HG03575 (cell line): Measurements from ENCODE around the gene PGD.

ENCODE experiments used
- ATAC-seq: cut with Tn5 transposase; IDR thresholded peaks from one replicate; pipeline ENCODE4 v1.9.1; 2021; ENCODE audit not compliant: unreplicated experiment, insufficient number of reproducible peaks, low FRiP score; ENCODE audit errors: extremely low read depth

PGD gene

DNA sequence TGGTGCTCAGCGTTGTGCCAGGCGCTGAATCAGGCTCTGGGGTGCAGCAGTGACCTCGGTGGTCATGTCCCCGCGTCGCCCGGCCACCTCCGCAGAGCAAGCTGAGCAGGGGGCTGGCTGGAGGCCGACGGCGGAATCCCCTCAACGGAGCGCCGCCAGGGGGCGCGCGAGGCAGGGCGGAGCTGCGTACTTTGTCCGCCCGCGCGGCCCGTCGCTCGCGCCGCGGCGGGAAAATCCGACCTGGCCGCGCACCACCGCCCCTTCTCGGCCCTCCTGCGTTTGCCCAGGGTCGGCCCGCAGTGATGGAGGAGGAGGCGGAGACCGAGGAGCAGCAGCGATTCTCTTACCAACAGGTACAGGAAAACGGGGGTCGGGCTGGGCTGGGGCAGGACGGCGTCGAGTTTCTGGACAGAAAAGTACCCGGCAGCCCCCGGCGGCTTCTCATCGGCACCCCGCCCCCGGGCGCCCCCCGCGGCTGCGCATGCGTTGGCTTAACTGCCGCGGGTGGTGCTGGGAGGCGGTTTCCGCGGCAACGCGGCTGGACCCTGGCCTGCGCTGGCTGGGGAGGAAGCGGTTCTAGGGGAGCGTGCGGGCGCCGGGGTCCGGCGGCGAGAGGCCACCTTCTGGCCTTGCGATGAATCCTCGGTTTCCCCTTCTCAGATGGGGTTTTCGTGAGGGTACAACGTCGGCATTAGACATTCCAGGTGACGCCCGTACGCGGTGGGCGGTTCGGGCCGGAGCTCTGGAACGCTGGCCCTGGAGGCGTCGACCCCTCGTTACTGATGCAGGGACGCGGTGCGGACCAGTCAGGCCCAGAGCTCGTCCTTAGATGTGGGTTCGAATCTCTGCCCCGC lies 31.6 kb downstream of the PGD start, which contains the start of gene CENPS:
TSS of gene CENPS (plus strand) at position 218 of the 854 bp plus-strand sequence. CDS start at position 303, 85 bp downstream.
- no peak for ATAC-seq

GRCh38 chr1:10431070-10431730 lies 32.3 kb downstream of the PGD start:
- ATAC-seq, result no peak

DNA sequence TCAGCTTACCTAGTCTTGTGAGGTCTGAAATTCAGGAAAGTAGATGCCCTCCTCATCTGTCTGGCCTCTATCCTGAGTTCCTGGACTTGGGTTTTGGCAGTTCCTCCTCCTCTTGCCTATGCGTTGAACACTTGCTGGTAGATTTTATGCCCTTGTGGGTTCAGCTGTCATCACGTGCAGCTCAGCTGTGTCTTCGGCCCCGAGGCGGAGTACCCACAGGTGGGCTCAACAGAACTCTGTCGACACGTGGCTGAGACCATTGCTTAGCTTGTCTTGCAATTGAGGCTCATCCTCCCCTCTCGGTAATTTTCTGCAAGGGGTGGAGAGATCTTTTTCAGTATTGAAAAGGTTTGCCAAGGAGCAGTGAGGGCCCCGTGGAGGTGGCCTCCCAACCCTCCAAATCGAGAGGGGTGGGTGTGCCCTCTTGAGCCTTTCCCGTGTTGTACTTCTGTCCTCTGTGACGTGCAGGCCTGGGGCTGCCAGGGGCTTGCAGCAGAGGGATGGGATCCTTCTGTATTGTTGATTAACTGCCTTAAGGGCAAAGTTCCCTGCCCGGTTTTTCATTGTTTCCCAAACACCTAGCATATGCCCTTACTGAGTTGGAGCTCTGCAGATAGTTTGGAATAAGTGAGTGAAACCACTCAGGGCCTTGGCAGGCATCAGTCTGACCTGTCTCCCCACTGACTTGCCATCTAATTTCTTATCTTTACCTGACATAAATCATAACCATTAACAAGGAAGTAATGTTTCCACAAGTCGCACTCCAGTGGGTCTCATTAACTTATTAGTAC lies 34.2 kb downstream of the PGD start:
- no peak for ATAC-seq

GRCh38 chr1:10433790-10434189 lies 34.9 kb downstream of the PGD start:
- ATAC-seq, result no peak

GRCh38 chr1:10434590-10434989 lies 35.7 kb downstream of the PGD start:
- ATAC-seq, result no peak

- no peak for ATAC-seq
These were observed 38.2 kb downstream of the PGD start for GRCh38 chr1:10437052-10437451.

DNA sequence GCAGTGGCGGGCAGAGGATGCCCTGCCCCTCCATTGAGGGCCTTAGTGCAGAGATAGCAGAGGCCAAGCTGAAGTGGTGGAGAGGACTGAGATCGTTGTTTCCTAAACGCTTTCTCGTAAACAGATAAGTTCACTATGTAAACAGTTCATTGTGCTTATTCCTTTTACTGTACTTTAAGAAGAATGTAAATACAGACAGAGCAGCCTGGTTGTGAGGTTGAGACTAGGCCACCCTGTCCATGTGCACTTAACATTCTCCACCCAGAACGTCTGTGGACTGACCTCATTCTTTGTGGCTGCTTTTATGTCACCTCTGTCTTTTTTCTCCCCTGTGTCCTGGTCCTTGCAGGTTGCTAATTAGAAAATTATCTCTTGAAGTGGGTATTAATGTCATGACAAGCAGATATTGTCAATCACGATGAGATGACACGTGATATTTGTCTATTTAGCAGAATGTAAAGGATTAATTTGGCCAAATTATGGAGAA lies 39.9 kb downstream of the PGD start:
- ATAC-seq, result no peak

- no peak for ATAC-seq
These were observed 41.4 kb downstream of the PGD start for GRCh38 chr1:10440305-10440704.

- no peak for ATAC-seq
These were observed 41.9 kb downstream of the PGD start for GRCh38 chr1:10440794-10441193.

GRCh38 chr1:10444248-10444647 lies 45.4 kb downstream of the PGD start:
- ATAC-seq, result no peak

DNA sequence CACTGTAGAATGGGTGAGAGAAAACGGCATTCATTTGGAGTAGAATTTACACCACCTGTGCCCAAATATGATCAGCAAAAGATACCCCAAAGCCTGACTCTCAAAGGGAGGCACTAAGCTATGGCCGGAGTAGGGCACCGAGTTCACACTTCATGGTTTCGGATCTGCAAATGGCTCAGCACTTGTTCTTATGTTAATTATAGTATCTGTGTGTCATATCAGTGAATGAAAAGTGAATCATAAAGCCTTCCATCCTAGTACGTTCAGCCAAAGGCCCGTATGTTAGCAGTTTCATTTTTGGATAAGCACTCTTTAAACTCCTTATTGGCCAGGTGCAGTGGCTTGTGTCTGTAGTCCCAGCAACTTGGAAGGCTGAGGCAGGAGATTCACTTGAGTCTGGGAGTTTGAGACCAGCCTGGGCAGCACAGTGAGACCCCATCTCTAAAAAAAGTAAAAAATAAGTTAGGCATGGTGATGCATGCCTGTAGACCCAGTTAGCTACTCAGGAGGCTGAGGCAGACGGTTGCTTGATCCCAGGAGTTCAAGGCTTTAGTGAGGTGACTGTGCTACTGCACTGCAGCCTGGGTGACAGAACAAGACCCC lies 46.0 kb downstream of the PGD start:
- ATAC-seq, result no peak

DNA sequence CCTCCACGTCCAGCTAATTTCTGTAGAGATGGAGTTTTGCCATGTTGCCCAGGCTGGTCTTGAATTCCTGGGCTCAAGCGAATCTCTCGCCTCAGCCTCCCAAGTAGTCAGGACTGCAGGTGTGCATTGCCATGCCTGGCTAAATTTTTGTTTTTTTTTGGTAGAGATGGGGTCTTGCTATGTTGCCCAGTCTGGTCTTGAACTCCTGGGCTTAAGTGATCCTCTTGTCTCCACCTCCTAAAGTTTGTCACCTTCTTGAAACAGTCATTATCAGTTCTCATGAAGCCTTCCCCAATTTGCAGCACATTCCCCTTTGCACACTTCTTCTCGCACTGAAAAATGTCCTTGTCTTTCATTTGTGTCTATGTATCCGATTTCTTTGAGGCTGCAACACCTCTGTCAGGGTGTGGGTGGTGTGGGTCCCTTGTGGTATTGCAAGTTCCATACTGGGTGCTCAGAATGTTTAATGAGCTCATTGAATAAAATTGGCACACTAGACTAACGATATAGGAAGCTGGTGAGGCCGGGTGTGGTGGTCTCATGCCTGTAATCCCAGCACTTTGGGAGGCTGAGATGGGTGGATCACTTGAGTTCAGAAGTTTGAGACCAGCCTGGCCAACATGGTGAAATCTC lies 48.0 kb downstream of the PGD start:
- ATAC-seq, result no peak

DNA sequence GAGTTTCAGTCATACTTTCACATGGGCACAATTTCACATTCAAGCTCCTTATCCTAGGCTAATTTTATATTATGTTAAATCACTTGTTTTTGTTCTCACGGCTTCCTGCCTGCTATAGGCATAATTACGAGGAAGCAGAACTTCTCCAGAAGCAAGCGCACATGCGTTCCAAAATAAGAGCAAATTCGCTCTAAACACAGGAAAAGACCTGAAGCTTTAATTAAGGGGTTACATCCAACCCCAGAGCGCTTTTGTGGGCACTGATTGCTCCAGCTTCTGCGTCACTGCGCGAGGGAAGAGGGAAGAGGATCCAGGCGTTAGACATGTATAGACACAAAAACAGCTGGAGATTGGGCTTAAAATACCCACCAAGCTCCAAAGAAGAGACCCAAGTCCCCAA lies 50.9 kb downstream of the PGD start, which contains the start of gene CORT:
TSS of gene CORT (plus strand) at position 281 of the 400 bp plus-strand sequence. CDS start 193 bp downstream, outside the sequence.
- no peak for ATAC-seq

GRCh38 chr1:10450156-10450814 lies 51.4 kb downstream of the PGD start:
- no peak for ATAC-seq

GRCh38 chr1:10450836-10451235 lies 52.0 kb downstream of the PGD start:
- no peak for ATAC-seq

- no peak for ATAC-seq
These were observed 52.4 kb downstream of the PGD start for GRCh38 chr1:10451287-10451686.

DNA sequence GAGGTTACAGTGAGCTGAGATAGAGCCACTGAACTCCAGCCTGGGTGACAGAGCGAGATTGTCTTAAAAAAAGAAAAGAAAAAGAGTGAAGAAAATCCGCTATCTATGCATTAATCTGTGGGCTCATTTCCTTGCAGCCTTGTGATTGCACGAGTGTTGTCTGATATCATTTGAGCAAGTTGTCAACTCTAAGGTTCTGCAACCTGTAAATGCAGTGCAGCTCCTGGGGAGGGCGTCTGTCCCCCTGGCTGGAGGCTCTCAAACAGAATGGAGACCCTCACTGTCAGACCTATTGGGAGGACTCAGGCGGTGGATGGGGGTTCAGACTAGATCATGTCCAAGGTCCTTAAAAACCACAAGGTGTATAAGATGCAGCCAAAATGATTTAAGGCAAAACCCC lies 57.2 kb downstream of the PGD start:
- ATAC-seq, result no peak

GRCh38 chr1:10456661-10457060 lies 57.8 kb downstream of the PGD start:
- ATAC-seq, result no peak
